Measurements from ENCODE around the gene PAXX.

- TF ChIP-seq, protein P1, sequence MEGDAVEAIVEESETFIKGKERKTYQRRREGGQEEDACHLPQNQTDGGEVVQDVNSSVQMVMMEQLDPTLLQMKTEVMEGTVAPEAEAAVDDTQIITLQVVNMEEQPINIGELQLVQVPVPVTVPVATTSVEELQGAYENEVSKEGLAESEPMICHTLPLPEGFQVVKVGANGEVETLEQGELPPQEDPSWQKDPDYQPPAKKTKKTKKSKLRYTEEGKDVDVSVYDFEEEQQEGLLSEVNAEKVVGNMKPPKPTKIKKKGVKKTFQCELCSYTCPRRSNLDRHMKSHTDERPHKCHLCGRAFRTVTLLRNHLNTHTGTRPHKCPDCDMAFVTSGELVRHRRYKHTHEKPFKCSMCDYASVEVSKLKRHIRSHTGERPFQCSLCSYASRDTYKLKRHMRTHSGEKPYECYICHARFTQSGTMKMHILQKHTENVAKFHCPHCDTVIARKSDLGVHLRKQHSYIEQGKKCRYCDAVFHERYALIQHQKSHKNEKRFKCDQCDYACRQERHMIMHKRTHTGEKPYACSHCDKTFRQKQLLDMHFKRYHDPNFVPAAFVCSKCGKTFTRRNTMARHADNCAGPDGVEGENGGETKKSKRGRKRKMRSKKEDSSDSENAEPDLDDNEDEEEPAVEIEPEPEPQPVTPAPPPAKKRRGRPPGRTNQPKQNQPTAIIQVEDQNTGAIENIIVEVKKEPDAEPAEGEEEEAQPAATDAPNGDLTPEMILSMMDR (IDR thresholded peaks at IDR 0.05), result no peak
- TF ChIP-seq POLR2A (IDR thresholded peaks at IDR 0.05), result no peak
These were observed 13.2 kb upstream of the PAXX start for GRCh38 chr9:136978865-136979544.

Data from Peyer's patch (tissue), 4 donors.